SK-N-SH (cell line): ENCODE measurements around the gene BRD1.

Source experiments
- CHD2 ChIP-seq: fragments of 150-350 bp; IDR thresholded peaks from 2 replicates; pipeline ENCODE4 v1.6.1; 2018; ENCODE audit warnings: low read length; ENCODE audit not compliant: partially characterized antibody
- EZH2phosphoT487 ChIP-seq: fragments of 200-600 bp; sonication (generic); IDR thresholded peaks from 2 replicates; pipeline ENCODE4 v1.6.1; 2017; ENCODE audit warnings: low read depth, mixed run types, mild to moderate bottlenecking, antibody characterized with exemption, moderate library complexity, borderline replicate concordance
- RXRA ChIP-seq: IDR thresholded peaks from 2 replicates; pipeline ENCODE4 v1.4.0; 2012; ENCODE audit warnings: low read depth, mild to moderate bottlenecking, borderline replicate concordance
- TF ChIP-seq, protein P1 (sequence below): fragments of 200-600 bp; sonication (generic); IDR thresholded peaks from 2 replicates; pipeline ENCODE4 v1.6.1; 2017; ENCODE audit warnings: antibody characterized with exemption, mild to moderate bottlenecking, moderate library complexity
- TF ChIP-seq, protein P2 (sequence below): IDR thresholded peaks from 2 replicates; pipeline ENCODE4 v1.4.0; 2012; ENCODE audit warnings: low read depth

DNA sequence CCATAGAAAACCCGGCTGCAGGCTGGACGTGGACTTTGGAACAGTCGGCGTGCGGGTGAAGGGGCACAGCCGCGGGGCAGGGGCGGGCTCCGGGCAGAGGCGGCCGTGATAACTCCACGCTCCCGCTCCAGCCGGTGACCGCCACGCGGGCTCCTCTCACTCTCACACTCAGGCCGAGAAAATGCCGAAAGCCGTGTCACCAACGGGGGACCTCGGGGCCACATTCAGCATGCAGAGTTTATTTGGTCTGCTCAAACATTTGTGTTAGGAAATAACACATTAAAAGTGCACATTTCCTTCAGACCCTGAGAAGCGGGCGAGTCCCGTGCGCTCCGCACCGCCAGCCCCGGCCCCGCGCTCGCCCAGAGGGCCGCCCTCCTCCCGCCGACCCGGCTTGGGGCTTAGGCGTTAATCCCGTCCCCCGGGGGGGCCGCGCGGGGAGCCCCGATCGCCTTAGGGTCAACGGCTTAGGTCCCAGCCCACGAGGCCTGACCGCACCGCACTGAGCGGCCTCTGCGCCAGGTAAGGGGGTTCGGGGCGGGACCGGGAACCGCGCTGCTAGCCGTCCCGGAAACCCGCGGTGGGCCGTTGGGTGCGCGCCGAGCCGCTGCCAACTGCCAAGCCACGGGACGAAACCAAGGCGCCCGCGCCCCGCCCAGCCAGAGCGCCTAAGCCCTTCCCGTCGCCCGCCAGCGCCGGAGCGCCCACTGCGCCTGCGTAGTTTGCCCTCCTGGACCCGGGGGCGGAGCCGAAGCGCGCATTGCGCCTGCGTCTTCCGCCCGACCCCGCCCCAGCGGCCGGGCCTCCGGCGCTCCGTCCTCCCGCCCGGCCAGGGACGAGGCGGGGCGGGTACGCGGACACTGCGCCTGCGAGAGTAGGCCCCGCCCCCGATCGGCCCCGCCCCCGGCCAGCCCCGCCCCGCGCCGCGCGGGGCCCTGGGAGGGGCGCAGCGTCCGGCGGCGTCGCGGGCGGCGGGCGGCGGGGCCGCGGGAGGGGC lies 25.5 kb upstream of the BRD1 start, which contains the start of gene ZBED4:
- TF ChIP-seq, protein P1, sequence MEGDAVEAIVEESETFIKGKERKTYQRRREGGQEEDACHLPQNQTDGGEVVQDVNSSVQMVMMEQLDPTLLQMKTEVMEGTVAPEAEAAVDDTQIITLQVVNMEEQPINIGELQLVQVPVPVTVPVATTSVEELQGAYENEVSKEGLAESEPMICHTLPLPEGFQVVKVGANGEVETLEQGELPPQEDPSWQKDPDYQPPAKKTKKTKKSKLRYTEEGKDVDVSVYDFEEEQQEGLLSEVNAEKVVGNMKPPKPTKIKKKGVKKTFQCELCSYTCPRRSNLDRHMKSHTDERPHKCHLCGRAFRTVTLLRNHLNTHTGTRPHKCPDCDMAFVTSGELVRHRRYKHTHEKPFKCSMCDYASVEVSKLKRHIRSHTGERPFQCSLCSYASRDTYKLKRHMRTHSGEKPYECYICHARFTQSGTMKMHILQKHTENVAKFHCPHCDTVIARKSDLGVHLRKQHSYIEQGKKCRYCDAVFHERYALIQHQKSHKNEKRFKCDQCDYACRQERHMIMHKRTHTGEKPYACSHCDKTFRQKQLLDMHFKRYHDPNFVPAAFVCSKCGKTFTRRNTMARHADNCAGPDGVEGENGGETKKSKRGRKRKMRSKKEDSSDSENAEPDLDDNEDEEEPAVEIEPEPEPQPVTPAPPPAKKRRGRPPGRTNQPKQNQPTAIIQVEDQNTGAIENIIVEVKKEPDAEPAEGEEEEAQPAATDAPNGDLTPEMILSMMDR = no peak
- TF ChIP-seq EZH2phosphoT487 (no peak), RXRA (no peak), CHD2 (no peak)
- TF ChIP-seq, protein P2, sequence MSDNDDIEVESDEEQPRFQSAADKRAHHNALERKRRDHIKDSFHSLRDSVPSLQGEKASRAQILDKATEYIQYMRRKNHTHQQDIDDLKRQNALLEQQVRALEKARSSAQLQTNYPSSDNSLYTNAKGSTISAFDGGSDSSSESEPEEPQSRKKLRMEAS = no peak
